ENCODE results near the gene GFER.

The GFER gene

DNA sequence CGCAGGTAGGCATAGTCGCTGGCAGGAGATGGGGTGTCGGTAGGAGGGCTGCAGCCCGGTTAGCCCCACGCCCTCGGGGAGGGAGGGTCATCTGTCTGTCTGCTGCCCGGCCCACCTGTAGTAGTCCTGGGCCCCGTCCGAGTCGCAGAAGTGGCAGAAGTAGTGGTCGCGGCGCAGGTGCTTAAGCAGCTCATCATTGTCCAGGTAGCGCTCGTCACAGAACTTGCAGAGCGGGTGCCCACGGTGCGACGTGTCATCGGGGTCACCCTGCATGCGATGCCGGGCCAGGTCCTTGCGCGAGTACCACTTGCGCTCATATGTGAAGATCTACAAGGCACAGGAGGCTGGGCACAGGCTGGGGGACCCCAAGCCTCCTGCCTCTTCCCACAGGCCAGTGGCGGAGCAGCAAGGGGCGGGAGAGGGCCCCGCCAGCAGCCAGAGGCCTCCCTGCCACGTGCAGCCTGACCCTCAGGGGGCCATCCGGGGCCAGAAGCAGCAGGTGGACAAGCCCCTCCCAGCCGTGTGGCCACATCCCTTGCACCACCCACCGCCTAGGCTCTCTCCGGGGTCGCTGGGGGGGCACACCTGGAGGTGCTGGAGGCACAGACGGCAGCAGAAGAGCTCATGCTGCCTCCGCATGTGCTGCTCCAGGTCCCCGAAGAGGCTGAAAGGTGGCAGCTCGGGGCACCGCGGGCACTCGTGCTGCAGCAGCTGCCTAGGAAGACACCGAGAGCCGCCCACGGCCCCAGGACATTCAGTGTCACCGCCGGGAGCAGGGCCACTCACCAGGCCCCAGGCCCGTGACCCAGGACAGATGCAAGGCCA, 18.6 kb downstream of the GFER start:
- Mint-ChIP-seq H3K9me3 (no peaks in the 10 kb centered on the region), H3K36me3 (ENCODE audit: low read depth) (peaks cover 14% of the 10 kb centered on the region), H3K4me1 (peaks cover 19% of the 10 kb centered on the region), H3K4me3 (no peak overlapping the region), H3K27me3 (ENCODE audit: low read depth) (peaks cover 4% of the 10 kb centered on the region), H3K27ac (no peak overlapping the region)
- TF ChIP-seq, protein P1, sequence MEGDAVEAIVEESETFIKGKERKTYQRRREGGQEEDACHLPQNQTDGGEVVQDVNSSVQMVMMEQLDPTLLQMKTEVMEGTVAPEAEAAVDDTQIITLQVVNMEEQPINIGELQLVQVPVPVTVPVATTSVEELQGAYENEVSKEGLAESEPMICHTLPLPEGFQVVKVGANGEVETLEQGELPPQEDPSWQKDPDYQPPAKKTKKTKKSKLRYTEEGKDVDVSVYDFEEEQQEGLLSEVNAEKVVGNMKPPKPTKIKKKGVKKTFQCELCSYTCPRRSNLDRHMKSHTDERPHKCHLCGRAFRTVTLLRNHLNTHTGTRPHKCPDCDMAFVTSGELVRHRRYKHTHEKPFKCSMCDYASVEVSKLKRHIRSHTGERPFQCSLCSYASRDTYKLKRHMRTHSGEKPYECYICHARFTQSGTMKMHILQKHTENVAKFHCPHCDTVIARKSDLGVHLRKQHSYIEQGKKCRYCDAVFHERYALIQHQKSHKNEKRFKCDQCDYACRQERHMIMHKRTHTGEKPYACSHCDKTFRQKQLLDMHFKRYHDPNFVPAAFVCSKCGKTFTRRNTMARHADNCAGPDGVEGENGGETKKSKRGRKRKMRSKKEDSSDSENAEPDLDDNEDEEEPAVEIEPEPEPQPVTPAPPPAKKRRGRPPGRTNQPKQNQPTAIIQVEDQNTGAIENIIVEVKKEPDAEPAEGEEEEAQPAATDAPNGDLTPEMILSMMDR (IDR thresholded peaks at IDR 0.05; ENCODE audit: unreplicated experiment in 3 of 3), result no peak

DNA sequence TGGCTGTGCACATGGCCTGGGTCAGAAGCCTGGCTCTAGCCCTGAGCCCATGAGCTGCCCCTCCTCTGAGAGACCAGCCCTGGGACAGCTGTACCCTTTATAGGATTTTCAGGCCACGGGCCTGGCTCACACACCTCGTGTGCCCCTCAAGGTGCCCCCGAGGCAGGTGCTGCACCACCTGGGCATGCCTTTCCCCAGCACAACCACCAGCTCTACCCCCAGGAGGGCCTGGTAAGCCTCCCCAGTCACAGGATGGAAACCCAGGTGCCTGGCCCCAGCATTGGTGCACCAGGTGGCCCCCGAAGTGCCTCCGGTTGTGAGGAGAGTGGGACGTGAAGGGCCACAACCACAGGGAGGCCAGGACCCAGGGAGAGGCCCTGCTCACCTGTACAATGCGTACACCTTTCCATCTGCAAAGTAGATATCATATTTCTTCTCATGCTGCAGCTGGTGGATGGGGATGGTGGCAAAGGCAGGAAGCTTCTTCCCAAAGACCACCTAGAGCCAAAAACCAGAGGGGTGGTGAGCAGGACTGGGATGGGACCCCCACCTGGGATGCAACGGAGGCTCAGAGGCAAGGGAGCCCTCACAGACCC, 19.3 kb downstream of the GFER start:
- H3K4me1 Mint-ChIP-seq, result peaks cover 25% of the 10 kb centered on the region
- TF ChIP-seq, protein P1 (IDR thresholded peaks at IDR 0.05; ENCODE audit: unreplicated experiment in 3 of 3), result no peak
- no peaks in the 10 kb centered on the region for H3K9me3 Mint-ChIP-seq

DNA sequence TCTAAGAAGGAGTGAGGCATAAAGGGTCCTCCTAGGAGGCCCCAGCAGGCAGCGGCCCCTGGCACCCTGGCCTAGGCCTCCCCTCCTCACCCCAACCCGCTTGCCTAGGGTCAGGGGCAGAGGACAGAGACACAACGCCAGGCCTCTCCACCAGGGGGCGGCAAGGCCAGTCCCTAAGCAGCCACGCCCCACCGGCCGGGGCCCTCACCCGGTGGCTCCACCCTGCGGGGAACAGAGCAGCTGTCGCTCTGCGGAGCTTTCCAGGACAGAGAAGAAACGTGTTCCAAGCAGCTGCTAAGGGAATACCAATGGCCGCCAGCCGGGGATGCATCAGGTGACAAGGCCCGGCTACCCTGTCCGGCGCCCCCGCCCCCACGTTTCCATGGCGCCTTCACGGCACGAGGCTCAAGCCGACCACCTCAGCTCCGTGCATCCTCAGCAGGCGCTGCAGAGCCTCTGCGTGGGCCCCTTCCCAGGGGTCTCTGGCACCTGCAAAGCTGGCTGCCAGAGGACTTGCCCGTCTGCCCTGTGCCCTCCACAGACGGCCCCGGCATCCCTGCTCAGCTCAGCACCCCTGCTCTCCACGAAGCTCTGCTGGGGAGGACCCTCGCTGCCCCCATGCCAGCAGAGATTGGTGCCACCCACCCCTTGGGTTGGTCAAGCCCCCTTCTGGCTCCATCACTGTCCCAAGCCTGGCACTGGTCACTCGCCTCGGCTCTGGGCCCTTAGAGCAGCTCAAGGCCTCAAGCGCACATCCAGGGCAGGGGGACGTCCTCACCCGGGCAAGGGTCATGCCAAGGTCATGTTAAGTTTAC, 20.0 kb downstream of the GFER start:
- Mint-ChIP-seq H3K27me3 (ENCODE audit: low read depth) (peaks cover 4% of the 10 kb centered on the region), H3K4me3 (no peak overlapping the region), H3K27ac (no peak overlapping the region), H3K9me3 (no peaks in the 10 kb centered on the region), H3K36me3 (ENCODE audit: low read depth) (peaks cover 8% of the 10 kb centered on the region), H3K4me1 (peaks cover 32% of the 10 kb centered on the region)
- TF ChIP-seq, protein P1 (IDR thresholded peaks at IDR 0.05; ENCODE audit: unreplicated experiment in 3 of 3), result peak; percentile 94 to 97 (median 96)

More for the DNA sequence above, 19.3 kb downstream of the GFER start:
- Mint-ChIP-seq H3K27me3 (ENCODE audit: low read depth) (peaks cover 4% of the 10 kb centered on the region), H3K4me3 (no peak overlapping the region), H3K27ac (no peak overlapping the region), H3K36me3 (ENCODE audit: low read depth) (peaks cover 10% of the 10 kb centered on the region)

DNA sequence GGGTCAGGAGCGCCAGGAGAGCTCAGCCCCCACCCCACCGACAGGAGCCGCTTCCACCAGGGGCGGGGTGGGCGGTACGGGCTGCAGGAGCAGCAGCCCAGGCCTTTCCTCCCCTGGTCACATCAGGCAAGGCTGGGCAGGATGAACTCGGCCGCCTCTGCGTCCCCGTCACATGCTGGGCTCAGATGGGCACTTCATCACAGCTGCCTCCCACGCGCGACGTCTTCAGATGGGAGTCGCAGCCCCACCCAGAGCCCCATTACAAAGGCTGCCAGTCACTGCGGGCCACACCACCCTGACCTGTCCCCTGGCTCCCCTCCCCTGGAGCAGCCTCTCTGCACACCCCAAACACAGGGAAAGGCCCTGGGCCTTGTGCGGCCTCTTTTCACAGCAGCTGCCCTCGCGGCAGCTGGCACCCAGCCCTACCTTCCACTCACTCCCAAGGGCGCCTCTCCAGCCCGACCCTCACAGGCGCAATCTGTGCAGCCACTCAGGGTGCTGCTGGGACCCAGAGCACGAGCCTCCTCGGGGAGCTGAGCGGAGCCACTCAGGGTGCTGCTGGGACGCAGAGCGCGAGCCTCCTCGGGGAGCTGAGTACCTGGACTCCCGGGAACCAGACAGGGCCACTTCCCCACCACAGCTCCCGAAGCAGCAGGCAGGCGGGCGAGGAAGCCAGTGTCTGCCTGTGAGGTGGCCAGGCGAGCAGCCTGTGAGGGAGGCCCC, 21.0 kb downstream of the GFER start:
- Mint-ChIP-seq H3K4me1 (peaks cover 34% of the 10 kb centered on the region), H3K36me3 (ENCODE audit: low read depth) (peaks cover 8% of the 10 kb centered on the region), H3K27ac (no peak overlapping the region), H3K4me3 (no peak overlapping the region), H3K27me3 (ENCODE audit: low read depth) (peaks cover 4% of the 10 kb centered on the region), H3K9me3 (no peaks in the 10 kb centered on the region)
- TF ChIP-seq, protein P1 (IDR thresholded peaks at IDR 0.05; ENCODE audit: unreplicated experiment in 3 of 3), result no peak

DNA sequence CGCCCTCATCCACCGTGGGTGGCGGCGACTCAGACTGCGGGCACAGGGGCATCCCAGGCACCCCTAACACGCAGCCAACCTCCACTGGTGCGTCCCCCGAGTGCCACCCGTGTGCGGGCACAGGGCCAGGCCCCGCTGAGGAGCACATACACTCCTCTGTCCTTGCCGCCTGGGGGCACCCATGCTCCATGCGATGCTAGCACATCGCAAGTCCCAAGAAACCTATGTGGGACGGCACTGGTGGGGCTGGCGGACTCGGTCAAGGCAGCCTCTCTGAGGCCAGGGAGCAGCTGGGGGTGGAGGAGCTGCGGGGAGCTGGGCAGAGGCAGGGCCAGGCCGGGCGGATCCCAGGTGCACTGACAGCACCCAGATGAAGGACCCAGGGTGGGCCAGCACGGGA, 21.7 kb downstream of the GFER start:
- H3K4me3 Mint-ChIP-seq, result peak overlapping the region in 2 of 3 experiments; percentile 64 to 80
- H3K9me3 Mint-ChIP-seq, result no peaks in the 10 kb centered on the region
- TF ChIP-seq, protein P1 (IDR thresholded peaks at IDR 0.05; ENCODE audit: unreplicated experiment in 3 of 3), result no peak
- H3K27ac Mint-ChIP-seq, result peak overlapping the region in 2 of 3 experiments; percentile 27 to 33
- H3K27me3 Mint-ChIP-seq (ENCODE audit: low read depth), result peaks cover 4% of the 10 kb centered on the region
- peaks cover 8% of the 10 kb centered on the region for H3K36me3 Mint-ChIP-seq (ENCODE audit: low read depth)
- peaks cover 39% of the 10 kb centered on the region for H3K4me1 Mint-ChIP-seq
